ENCODE data around the gene ATP11B.

The ATP11B gene

DNA sequence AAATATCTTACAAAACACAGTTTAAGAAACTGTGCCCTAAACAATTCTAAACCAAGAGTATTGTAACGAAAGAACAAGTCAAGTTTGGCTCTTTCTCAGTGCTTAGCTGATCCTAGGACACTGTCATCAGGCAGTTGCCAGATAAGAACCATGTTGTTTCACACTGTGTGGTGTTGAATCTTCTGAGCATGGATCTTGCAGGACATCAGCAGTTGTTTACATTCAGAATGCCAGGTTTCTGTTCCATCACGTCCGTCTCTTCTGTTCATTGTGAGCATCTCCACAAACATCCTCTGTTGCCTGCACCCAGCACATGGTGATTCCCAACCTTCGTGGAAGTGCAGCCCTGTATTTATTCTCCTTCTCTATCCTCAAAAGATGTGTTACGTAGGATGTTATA, 119.2 kb downstream of the ATP11B start:
- DNase-seq, result no peak

DNA sequence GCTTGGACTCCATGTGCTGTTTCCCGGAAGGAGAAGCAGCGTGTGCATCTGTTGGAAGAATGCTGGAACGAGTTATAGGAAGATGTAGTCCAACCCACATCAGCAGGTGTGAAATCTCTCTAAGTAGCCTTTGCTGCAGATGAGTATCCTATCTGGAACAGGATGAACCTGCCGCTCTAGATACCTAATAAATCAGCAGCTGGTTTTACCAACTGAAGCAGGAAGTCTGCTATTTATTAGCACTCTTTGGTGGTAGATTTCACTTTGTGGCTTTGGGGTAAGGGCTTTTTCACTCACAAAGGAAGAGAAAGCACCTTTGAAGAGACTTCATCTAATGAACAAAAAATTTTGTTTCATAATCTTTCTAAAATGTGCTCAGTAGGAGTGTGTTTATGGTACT, 120.6 kb downstream of the ATP11B start:
- peak; percentile 9 for DNase-seq

DNA sequence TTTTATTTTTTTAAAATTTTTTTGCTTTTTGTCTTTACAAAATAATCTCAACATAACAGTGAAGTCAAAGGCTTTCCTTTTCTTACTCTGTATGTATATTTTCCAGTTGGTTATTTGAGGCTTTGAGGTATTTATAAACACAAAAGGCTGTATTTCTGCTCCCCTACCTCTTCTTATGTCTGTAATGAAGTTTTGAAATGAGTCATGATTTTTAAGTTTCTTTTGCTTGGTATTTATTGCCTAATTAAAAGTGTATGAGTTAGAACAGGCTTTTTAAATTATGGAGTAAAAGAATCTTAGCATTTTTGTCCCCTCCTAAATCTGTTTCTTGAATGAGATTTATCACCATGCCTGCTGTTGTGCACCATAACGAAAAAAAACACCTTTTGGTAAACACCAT, 121.0 kb downstream of the ATP11B start:
- DNase-seq, result no peak

DNA sequence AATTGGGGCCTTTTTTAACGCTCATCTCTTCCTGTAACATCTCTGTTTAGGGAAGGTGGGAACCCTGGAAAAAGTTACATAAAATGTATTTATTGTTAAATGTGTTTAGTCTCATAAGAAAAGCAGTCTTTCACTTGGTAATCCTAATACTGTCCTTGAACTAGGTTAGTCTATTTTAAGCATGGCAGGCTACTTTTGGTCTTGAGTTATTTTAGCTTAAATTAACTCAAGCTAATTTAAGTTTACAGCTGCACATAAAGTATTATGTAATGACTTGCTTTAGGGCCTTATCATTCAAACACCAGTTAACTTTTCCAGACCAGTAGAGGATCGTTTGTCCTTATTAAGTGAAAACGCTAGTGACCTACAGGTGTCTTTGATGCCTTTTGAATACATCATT, 123.8 kb downstream of the ATP11B start:
- no peak for DNase-seq

DNA sequence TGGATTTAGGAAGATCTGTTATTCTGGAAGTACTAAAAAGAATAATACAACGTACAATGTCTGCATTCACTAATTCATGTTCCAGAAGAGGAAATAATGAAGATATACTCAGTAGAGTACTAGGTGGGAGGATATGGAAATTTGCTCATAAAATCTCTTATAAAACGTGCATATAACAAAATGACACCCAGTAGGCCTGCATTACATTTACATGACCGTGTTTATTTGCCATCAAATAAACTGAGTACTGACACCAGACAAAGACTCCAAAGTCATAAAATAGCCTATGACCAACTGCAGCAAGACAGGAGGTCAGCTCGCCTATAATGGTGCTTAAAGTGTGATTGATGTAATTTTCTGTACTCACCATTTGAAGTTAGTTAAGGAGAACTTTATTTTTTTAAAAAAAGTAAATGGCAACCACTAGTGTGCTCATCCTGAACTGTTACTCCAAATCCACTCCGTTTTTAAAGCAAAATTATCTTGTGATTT, 126.6 kb downstream of the ATP11B start:
- no peak for DNase-seq

DNA sequence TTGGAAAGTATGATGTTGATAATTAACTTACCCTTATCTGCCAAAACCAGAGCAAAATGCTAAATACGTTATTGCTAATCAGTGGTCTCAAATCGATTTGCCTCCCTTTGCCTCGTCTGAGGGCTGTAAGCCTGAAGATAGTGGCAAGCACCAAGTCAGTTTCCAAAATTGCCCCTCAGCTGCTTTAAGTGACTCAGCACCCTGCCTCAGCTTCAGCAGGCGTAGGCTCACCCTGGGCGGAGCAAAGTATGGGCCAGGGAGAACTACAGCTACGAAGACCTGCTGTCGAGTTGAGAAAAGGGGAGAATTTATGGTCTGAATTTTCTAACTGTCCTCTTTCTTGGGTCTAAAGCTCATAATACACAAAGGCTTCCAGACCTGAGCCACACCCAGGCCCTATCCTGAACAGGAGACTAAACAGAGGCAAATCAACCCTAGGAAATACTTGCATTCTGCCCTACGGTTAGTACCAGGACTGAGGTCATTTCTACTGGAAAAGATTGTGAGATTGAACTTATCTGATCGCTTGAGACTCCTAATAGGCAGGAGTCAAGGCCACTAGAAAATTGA, 127.3 kb downstream of the ATP11B start:
- DNase-seq, result no peak

DNA sequence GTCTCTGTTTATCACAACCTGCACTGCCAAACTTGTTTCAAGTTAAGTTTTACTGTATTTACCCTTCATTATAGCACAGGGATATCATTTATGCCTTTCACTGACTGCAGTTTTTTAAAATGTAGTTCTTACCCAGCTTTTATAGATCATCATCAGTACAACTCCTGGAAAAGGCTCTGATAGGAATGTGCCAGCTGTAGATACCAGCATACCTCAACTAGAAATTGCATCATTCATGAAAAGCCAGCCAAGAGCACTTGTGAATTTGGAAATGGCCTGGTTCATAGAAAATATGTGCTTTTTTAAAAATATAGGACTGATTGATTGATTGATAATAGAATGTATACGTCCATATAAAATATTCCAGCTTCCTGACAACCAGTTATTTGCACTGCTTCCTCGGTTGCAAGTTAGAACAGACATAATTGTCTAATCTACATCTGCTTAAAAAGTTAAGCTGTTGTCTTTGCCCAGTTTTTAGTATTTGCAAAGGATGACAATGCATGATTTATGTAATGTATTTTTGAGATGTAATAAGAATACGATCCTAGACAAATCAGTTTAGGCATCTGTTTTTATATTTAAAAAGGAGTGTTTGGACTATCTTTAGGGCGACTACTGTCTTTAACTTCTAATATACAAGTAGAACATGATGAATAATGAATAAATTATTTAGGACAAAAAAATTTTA, 128.5 kb downstream of the ATP11B start:
- DNase-seq, result no peak

DNA sequence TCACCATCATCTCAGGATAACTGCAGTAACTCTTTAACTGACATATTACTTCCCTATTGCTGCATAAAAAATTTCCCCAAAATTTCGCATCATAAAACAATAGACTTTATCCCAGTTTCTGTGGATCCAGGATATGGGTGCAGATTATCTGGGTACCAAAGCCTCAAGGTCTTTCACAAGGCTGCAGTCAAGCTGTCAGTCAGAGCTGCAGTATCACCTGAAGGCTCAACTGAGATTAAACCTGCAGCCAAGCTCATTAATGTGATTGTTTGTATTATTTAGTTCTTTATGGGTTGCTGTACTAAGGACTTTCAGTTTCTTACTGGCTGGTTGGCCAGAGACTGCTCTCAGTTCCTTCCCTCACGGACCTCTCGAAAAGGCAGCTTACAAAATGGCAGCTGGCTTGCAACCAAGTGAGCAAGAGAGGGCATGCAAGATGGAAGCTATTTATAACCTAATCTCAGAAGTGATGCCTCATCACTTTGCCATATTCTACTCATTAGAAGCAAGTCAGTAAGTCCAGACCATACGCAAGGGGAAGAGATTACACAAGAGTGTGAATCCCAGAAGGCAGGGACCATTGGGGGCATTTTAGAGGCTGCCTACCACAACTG, 132.1 kb downstream of the ATP11B start:
- DNase-seq, result no peak

DNA sequence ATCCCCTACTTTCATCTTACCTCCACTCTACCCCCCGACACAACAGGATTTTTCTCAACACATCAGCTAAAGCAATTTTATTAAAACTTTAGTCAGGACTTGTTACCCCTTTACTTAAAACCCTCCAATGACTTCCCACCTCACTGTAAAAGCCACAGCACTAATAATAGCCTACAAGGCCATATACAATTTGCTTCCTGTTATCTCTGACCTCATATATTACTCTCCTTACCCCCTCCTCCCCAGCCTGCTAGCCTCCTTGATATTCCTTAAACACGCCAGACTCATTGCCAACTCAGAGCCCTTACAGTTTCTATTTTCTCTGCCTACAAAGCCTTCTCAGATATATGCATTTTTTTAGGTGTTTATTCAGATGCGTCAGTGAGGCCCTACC, 132.6 kb downstream of the ATP11B start:
- no peak for DNase-seq

DNA sequence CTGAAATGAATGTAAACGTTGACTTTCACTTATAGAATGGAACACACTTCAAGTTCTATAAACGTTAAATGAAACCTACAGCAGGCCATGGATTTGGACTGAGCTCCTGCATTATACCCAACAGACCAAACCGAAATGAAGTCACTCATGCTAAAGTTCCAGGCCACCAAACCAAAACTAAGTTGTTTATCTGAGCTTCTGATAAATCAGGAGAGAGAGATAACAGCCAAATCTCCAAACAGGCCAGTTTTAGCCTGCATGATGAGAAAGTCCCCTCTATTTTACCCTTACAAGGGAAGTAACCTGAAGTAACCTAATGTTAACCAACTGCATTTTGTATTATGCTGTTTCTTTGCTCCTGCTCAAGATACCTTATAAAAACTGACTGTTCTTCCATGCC, 142.5 kb downstream of the ATP11B start:
- DNase-seq, result no peak

DNA sequence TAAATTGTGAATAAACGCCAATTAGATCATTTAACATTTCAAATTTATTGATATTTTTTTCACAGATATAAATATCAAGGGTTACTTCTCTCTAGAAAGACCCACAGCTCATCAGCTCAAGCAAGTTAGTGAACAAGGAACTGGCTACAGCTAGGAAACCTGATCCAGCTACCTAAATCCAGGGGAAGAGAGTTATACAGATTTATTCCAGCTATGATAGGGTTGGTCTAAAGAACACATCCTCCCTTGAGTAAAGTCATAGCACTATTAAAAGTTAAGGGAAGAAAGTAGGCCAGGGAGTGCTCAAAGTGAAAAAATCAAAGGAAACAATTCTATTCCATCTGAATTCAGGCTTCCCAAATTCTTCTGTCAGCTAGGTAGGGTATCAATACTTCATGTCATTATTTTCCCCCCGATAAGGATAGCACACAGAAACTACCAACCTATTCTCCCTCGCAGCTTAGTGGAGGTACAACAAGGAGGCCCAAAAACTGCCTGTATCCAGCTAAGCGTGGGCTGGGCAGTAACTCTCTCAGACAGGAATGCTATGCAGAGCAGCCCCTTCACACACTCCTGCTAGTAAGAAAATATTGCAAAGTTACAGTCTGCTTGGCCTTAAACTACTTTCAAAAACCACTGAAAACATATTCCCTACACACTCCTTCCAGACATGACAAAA, 143.1 kb downstream of the ATP11B start:
- DNase-seq, result no peak

DNA sequence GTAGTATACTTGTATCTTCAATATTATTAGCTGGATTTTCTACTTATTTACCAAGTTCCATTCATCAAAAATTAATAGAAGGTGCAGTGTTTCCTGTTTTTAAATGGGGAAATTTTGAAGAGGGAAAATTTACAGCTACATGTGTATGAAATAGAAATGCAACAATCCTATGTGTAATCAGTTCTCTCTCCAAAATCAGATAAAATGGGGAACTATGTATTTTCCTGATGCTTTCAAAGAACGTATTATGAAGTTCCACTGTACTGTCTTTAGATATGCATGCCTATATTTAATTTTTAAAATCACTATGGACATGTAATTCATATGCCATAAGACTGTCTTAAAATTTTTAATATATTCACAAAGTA, 143.6 kb downstream of the ATP11B start:
- DNase-seq, result no peak

DNA sequence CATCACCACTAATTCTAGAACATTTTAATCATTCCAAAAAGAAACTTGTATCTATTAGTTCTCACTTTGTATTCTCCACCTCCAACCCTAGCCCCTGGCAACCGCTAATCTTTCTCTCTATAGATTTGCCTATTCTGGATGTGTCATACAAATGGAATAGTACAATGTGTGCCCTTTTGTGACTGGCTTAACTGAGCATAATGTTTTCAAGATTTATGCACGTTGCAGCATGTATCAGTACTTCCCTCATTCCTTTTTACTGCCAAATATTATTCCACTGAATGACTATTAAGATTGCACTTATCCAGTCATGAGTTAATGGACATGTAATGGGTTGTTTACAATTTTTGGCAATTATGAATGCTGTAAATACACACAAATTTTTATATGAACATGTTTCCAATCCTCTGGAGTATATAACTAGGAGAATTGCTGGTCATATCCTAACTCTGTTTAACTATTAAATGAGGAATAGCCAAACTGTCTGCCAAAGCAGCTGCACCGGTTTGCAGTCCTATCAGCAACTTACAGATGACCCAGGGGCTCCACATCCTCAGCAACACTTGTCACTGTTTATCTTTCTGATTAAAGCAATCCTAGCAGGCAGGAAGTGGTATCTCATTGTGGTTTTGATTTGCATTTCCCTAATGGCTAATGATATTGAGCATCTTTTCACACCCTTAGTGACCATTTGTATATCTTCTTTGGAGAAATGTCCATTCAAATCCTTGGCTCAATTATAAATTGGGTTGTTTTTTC, 144.2 kb downstream of the ATP11B start:
- peak; percentile 13 for DNase-seq

DNA sequence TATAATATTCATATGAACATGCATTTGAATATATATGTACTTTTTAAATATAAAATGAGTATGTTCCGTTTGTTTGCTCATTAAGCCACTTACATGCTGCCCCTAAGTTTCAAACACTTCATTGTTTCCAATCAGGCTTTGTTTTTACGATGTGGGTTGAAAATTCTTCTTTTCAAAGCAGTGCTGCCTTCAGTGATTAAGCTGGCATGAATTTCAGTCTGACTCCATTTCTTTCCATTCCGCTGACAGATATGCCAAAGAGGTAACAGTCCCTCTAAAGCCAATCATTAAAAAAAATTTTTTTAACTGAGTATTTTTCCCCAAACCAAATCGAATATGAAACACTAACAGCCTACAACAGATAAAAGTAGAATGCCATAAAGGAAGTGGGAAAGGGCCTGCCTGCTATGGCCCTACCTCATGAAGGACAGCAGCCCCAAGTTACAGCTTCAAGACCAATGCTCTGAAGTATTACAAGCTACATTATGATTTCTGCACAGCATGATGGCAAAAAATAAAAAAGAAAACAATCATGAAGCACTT, 147.0 kb downstream of the ATP11B start:
- DNase-seq, result no peak

DNA sequence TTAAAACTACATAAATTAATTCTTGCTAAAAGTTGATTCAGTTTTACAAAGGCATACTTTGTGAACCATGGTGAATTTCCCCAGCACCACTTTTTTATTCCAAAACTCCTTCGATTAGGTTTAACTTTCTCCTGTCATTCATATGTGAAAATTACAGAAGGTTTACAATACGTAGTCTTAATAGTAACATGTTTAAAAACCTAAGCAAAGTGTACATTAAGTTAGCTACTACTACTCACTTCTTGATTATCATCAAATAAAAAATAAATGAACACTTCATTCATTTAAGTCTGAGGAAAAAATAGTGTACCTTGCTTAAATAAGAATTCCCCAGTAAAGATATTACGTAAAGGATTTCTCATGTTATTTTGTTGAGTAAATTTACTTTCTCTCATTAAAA, 148.4 kb downstream of the ATP11B start:
- no peak for DNase-seq

DNA sequence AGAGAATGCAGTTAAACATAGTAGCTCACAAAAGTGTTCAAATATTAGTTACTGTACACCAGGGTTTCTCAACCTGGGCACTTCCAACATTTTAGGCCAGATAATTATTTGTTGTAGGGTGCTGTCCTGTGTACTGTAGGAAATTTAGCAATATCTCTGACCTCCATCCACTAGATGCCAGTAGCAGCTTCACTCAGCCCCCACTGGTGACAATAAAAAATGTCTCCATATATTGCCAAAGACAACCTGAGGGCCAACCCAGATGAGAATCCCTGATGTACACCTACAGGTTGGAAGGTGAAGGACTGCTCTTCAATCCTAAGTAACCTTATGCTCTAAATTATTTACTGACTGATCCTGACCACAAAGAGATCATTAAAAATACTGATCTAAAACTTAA, 154.6 kb downstream of the ATP11B start:
- DNase-seq, result no peak

DNA sequence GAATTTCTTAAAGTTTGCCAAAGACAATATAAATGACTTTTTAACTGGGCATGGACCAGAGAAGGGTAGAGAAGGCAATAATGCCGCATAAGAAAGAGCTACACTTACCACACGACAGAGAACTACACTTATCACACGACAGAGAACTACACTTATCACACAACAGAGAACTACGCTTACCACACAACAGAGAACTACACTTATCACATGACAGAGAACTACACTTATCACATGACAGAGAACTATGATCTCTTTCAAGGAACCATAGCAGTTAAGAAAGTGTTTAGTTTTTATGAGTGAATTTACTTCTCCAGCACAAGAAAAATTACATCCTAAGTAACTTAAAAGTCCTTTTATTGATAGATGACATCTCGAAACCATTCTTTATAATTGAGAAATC, 155.0 kb downstream of the ATP11B start:
- no peak for DNase-seq

DNA sequence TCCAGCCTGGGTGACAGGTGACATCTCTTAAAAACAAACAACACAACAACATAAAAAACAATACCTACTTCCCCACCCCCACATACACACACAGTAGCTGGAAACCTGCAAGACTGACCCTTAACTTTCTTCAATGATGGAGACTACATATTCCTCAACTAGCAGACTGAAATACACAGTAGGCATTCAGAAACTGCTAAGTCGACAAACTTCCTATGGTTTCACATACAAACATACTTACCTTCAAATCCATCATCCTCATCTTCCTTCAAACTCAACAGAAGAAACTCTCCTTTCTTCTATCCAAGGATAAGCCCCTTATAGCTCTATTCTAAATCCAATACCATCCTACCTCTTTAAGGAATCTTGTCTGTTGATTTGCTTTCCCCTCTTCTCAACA, 156.4 kb downstream of the ATP11B start:
- DNase-seq, result no peak

DNA sequence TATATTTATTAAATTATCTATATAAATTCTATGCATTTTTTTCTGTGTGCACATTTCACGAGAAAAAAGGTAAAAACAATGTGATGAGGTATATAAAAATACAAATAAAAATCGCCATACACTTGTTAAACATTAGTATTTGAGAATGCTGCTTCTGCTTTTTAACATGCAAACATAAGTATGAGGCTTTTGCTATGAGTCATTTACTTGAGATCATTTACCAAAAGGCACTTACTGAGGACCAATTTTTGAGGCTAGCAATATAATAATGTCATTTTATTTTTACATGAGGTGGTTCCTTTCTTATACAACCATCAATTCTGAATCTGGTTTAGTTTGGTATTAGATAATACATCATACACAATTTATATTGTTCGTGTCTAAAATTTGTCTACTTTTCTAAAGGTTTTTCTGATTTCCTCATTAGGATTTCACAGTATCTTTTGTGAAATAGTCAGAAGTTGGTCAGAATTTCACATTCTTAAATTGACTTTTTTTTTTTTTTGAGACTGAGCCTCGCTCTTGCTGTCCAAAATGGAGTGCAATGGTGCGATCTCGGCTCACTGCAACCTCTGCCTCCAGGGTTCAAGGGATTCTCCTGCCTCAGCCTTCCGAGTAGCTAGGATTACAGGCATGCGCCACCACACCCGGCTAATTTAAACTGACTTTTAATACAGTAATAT, 161.4 kb downstream of the ATP11B start:
- DNase-seq, result no peak

DNA sequence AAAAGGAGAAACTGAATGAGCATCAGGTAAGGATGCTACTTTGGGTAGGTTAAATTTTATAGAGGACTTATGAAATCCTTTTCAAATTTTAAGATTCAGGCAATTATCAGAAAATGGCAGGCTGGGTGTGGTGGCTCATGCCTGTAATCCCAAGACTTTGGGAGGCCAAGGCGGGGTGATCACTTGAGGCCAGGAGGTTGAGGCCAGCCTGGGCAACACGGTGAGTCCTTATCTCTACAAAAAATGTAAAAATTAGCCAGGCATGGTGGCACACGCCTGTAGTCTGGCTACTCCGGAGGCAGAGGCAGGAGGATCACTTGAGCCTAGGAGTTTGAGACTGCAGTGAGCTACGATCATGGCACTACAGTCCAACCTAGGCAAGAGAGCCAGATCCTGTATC, 163.9 kb downstream of the ATP11B start:
- DNase-seq, result no peak

DNA sequence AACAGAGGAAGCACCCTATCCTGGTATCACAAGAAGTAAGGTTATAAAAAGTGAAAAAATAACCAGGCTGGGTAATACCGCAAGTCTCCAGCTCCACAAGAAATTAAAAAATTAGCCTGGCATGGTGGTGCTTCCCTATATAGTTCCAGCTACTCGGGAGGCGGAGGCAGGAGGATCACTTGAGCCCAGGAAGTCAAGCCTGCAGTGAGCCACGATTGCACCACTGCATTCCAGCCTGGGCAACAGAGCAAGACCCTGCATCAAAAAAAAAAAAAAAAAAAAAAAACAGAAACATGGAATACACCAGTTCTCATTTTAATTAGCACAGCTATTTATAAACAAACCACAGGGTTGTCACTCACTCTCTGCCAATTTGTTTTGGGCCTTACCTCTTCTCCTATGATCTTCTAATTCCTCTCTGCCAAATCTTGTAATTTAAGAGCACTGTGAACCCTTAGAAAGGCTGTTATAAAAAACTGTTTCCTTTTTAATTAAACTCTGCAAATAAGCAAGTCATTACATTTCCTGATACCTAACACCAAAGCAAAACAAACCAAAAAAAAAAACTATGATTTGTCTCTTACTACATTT, 164.5 kb downstream of the ATP11B start:
- DNase-seq, result no peak

Measured in NCI-H146 (cell line).